Vagina (tissue), 2 donors: ENCODE results near the gene OOEP.

Source experiments
- CTCF ChIP-seq, 3 experiments: fragments of 450-650 bp in 2 of 3; fragments of 200-600 bp in 1 of 3; sonication (generic) in 1 of 3; IDR thresholded peaks; one replicate each; pipeline ENCODE4 v1.5.1; 2017 to 2019; ENCODE audit warnings: antibody characterized with exemption in 3 of 3, mild to moderate bottlenecking in 2 of 3, moderate library complexity in 2 of 3
- POLR2AphosphoS5 ChIP-seq, 2 donors: sonication (generic); formaldehyde crosslinking; IDR thresholded peaks; one replicate each; pipeline ENCODE4 v1.9.0; 2017; ENCODE audit warnings: antibody characterized with exemption in 2 of 2, mild to moderate bottlenecking in 2 of 2, low read depth in 1 of 2; ENCODE audit not compliant: insufficient read depth in 1 of 2

- TF ChIP-seq POLR2AphosphoS5 (IDR thresholded peaks at IDR 0.05; ENCODE audit: insufficient read depth in 1 of 2, low read depth in 1 of 2) (no peak), CTCF (IDR thresholded peaks at IDR 0.05) (no peak)
Observed at GRCh38 chr6:73325656-73326055, 44.0 kb downstream of the OOEP start.
